ENCODE results near the gene TCF4. TPM values are rescaled to one million over a fixed set of nuclear protein-coding genes. Genes with fewer than 3 reads are reported as not detected.

The TCF4 gene
- total RNA-seq, 1 experiment from 2014 or later: 93.7 TPM

DNA sequence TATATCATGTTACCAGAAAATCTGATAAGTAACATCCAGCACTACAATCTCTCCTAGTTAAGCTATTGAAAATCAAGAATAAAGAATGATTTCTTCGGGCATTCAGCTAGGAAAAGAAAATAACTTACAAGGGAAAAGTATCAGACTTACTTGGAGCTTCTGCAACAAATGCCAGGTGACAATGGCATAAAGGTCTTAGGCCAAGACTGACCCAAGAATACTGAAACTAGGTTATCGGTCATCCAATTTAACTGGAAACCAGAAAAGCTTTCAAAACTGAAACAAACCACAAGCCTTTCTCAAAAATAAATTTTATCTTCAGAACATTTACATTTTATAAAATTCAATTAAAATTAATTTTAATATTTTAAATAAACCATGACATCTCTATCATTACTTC lies 414.7 kb downstream of the TCF4 start:
- intact Hi-C loops (cut with micrococcal nuclease; ENCODE audit: unreplicated experiment): no loop called here
- TF ChIP-seq CTCF (IDR thresholded peaks at IDR 0.05; ENCODE audit: insufficient read depth in 1 of 2, low read depth in 1 of 2, low read length in 1 of 2, severe bottlenecking in 1 of 2, unreplicated experiment in 1 of 2): no peak
- no peak overlapping the region for H3K4me3 Mint-ChIP-seq (ENCODE audit: unreplicated experiment)
- Histone ChIP-seq H3K4me1 (no peaks in the 10 kb centered on the region), H3K36me3 (ENCODE audit: control insufficient read depth, insufficient read depth, low read length) (no peaks in the 10 kb centered on the region), H3K9me3 (no peaks in the 10 kb centered on the region), H3K4me3 (ENCODE audit: low read depth, low read length) (no peak overlapping the region), H3K27me3 (replicated peaks; ENCODE audit: control insufficient read depth, insufficient read depth, low read length) (no peaks in the 10 kb centered on the region)
- no peaks in the 10 kb centered on the region for H3K27me3 Mint-ChIP-seq (ENCODE audit: insufficient read depth, unreplicated experiment)
- no peak overlapping the region for H3K27ac Mint-ChIP-seq (ENCODE audit: unreplicated experiment)
- no peaks in the 10 kb centered on the region for H3K4me1 Mint-ChIP-seq (ENCODE audit: low read depth, unreplicated experiment)
- DNase-seq: no peak
- BruUV-seq (replicated peaks): no TSS peak
- H3K9me3 Mint-ChIP-seq (ENCODE audit: unreplicated experiment): peaks cover 6% of the 10 kb centered on the region
- ChIA-PET POLR2A (no interaction called here), CTCF (no interaction called here)
- peaks cover 6% of the 10 kb centered on the region for H3K36me3 Mint-ChIP-seq (ENCODE audit: insufficient read depth, unreplicated experiment)

Small RNAs within 50 kb of the gene (microRNA-seq; reads per million reads assigned to microRNA genes)
- gene MIR4529: not detected

Measured in Caco-2 (cell line).